CD4-positive, alpha-beta T cell (primary cell): Measurements from ENCODE around the gene NUP188. TPM values are rescaled to one million over a fixed set of nuclear protein-coding genes. Genes with fewer than 3 reads are reported as not detected.
A peak's percentile ranks its signal among the peaks of the same experiment; 100 is the strongest.

Source experiments
- ATAC-seq: fragments of 200-7000 bp; cut with Tn5 transposase; one replicate; pipeline ENCODE4 v1.10.0; 2022; ENCODE audit warnings: mild to moderate bottlenecking; ENCODE audit not compliant: poor library complexity
- CTCF ChIA-PET: fragments of 350-600 bp; sonication (Branson Sonifier 250); formaldehyde crosslinking; loops from one replicate; lab custom pipeline; 2021; ENCODE audit warnings: antibody characterized with exemption, inconsistent platforms; lab: Charles Lee
- POLR2A ChIA-PET: fragments of 350-600 bp; sonication (Branson Sonifier 250); formaldehyde crosslinking; loops from one replicate; lab custom pipeline; 2021; ENCODE audit warnings: antibody characterized with exemption, inconsistent platforms; lab: Charles Lee
- DNase-seq, 14 experiments: peaks; one replicate each; pipeline ENCODE4 v3.0.0-alpha.2; 2013 to 2020; ENCODE audit warnings: mixed read lengths in 2 of 14
- H3K27ac ChIP-seq, 2 donors: one replicate each; pipeline versions ENCODE4 v1.5.1 to v1.7.0; 2013; ENCODE audit warnings: low read length in 2 of 2, low read depth in 1 of 2, mild to moderate bottlenecking in 1 of 2
- H3K27me3 ChIP-seq, 2 experiments: 1 replicate in 1 of 2; 2 replicates in 1 of 2; pipeline versions ENCODE4 v1.6.1 to v1.7.0; 2013; ENCODE audit warnings: low read length in 2 of 2, control low read depth in 1 of 2, mild to moderate bottlenecking in 1 of 2, moderate library complexity in 1 of 2; ENCODE audit not compliant: insufficient read depth in 2 of 2, control insufficient read depth in 1 of 2
- H3K36me3 ChIP-seq: one replicate; pipeline ENCODE4 v1.6.1; 2013; ENCODE audit warnings: low read length, control low read depth; ENCODE audit not compliant: insufficient read depth
- H3K4me1 ChIP-seq: one replicate; pipeline ENCODE4 v1.6.1; 2013; ENCODE audit warnings: low read length, control low read depth; ENCODE audit not compliant: insufficient read depth
- H3K4me3 ChIP-seq: one replicate; pipeline ENCODE4 v1.5.1; 2013; ENCODE audit warnings: mild to moderate bottlenecking, low read length, moderate library complexity
- H3K9me3 ChIP-seq, 2 experiments: 1 replicate in 1 of 2; 2 replicates in 1 of 2; pipeline versions ENCODE4 v1.6.1 to v1.7.0; 2013; ENCODE audit warnings: low read length in 2 of 2, mild to moderate bottlenecking in 2 of 2, control low read depth in 1 of 2, moderate library complexity in 1 of 2; ENCODE audit not compliant: control insufficient read depth in 1 of 2, insufficient read depth in 1 of 2
- H3K27ac Mint-ChIP-seq: one replicate; pipeline ENCODE4 v1.8.0; 2020; ENCODE audit warnings: mixed read lengths
- H3K27me3 Mint-ChIP-seq: one replicate; pipeline ENCODE4 v1.8.0; 2021; ENCODE audit warnings: mixed read lengths
- H3K36me3 Mint-ChIP-seq: one replicate; pipeline ENCODE4 v1.8.0; 2021; ENCODE audit warnings: low read depth, mixed read lengths
- H3K4me1 Mint-ChIP-seq: one replicate; pipeline ENCODE4 v1.8.0; 2021; ENCODE audit warnings: low read depth, mixed read lengths
- H3K4me3 Mint-ChIP-seq: one replicate; pipeline ENCODE4 v1.8.0; 2020; ENCODE audit warnings: mild to moderate bottlenecking, mixed read lengths
- H3K9me3 Mint-ChIP-seq: one replicate; pipeline ENCODE4 v1.8.0; 2020; ENCODE audit warnings: mixed read lengths
- CTCF ChIP-seq: fragments of 200-600 bp; IDR thresholded peaks from one replicate; pipeline ENCODE4 v1.8.0; 2022; ENCODE audit warnings: antibody characterized with exemption, mild to moderate bottlenecking
- intact Hi-C, 2 experiments: fragments of 100-400 bp; cut with DNase I in 1 of 2; cut with micrococcal nuclease in 1 of 2; formaldehyde crosslinking; loops; one replicate each; pipeline versions ENCODE4 v1.15.1 to v1.9.0; 2023 to 2025; cut with DNase I, micrococcal nuclease
- total RNA-seq, 174 experiments: library from RNA in 2 of 174; stranded (reverse) in 2 of 174; gene quantifications; one replicate each; pipeline ENCODE4 v1.2.3 and lab custom pipeline; 2021 to 2026

The NUP188 gene
- total RNA-seq, 2 experiments from 2014 or later: 43.0 to 43.9 TPM

DNA sequence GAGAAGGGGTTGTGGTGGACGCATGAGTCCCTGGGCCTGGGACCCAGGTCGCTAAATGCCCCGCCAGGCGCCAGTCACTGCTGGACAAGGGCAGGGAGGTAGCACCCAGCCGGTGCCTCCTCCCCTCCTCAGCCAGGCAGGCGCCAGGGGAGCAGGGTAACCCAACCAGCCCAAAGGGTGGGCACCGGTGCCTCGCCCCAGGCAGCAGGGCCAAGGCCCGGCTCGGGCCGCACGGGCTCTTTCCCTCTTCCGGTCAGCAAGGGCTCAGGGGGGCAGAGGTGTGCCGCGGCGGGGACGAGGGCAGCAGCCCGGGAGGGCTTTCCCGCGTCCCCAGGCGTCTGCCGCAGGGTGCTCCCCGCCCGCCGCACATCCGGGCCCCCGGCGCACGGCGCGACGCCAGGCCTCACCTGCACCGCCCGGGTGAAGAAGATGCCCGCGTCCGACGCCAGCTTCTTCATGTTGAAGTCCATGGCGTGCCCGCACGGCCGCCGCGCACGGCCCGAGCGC, 80.2 kb downstream of the NUP188 start:
- intact Hi-C loops: loop anchor here in 1 of 2 experiments (1.0 to 5.0 kb wide), 6 partner anchors 9 to 750 kb away; partner anchors contain the start of genes CRAT, DOLK, DOLPP1 and GOLGA2
- Histone ChIP-seq H3K9me3 (no peaks in the 10 kb centered on the region), H3K4me3 (peak overlapping the region; percentile 78), H3K4me1 (peaks cover 36% of the 10 kb centered on the region), H3K36me3 (no peaks in the 10 kb centered on the region), H3K27me3 (no peaks in the 10 kb centered on the region), H3K27ac (peak overlapping the region; percentile 12 to 53)
- Mint-ChIP-seq H3K4me1 (peaks cover 30% of the 10 kb centered on the region), H3K9me3 (no peaks in the 10 kb centered on the region), H3K27me3 (no peaks in the 10 kb centered on the region), H3K27ac (peak overlapping the region; percentile 81), H3K4me3 (peak overlapping the region; percentile 87), H3K36me3 (no peaks in the 10 kb centered on the region)
- CTCF ChIA-PET: no interaction called here
- POLR2A ChIA-PET: interaction anchor here (0.7 to 2.3 kb wide), 11 partner anchors 8 to 752 kb away, joined by 3 to 20 read pairs (median 4); partner anchors contain the start of genes CRAT, DOLPP1, GOLGA2 and MIGA2
- peak; percentile 78 for ATAC-seq
- DNase-seq: peak; percentile 16 to 90 (median 75)
- TF ChIP-seq CTCF: no peak

DNA sequence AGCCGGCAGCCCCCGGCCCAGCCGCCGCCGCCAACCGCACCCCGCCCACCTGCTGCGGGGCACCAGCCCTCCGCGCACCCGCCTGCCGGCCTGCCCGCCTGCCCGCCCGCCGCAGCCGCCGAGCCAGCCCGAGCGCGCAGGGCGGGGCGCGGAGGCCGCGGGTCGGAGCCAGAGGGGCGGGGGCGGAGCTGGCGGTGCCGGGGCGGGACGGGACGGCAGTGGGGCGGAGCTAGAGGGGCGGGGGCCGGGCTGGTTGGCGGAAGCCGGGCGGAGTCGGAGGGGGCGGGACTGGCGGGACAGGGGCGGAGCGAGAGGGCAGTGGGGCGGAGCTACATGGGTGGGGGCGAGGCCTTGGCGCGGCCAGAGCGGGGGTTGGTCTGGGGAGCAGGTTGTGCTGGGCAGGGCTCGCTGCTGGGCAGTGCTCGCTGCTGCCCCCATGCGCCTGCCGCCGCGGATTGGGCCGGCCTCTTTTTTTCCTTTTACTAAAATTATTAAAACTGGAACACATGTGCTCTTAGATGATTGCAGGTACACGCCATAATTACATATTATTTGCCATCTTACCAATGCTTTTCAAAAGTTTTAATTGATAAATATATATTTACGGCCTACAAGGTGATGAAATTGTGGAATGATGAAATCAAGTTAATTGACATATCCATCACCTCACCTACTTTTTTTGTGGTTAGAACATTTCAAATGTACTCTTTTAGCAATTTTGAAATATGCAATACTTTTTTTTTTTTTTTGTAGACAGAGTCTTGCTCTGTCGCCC, 80.9 kb downstream of the NUP188 start, which contains the start of gene SH3GLB2:
SH3GLB2 (minus strand) TSS at position 140 of the 775 bp plus-strand sequence. CDS start 177 bp downstream, outside the sequence.
- H3K4me1 ChIP-seq: peaks cover 34% of the 10 kb centered on the region
- no peaks in the 10 kb centered on the region for H3K27me3 Mint-ChIP-seq
- TF ChIP-seq CTCF: no peak
- H3K27ac ChIP-seq: peak within 1 kb of the TSS; percentile 12 to 53
- peak within 1 kb of the TSS; percentile 87 for H3K4me3 Mint-ChIP-seq
- no peaks in the 10 kb centered on the region for H3K9me3 Mint-ChIP-seq
- intact Hi-C loops: loop anchor here in 1 of 2 experiments (1.0 to 5.0 kb wide), 5 partner anchors 8 to 751 kb away; partner anchors contain the start of genes CRAT, DOLPP1, GOLGA2 and MIGA2
- H3K27me3 ChIP-seq: no peaks in the 10 kb centered on the region
- H3K4me1 Mint-ChIP-seq: peaks cover 25% of the 10 kb centered on the region
- ATAC-seq (peak; percentile 84), DNase-seq (peak; percentile 88 to 98 (median 92))
- peak within 1 kb of the TSS; percentile 78 for H3K4me3 ChIP-seq
- H3K27ac Mint-ChIP-seq: peak within 1 kb of the TSS; percentile 81
- no peaks in the 10 kb centered on the region for H3K36me3 Mint-ChIP-seq
- H3K36me3 ChIP-seq: no peaks in the 10 kb centered on the region
- CTCF ChIA-PET: no interaction called here
- POLR2A ChIA-PET: interaction anchor here (0.7 to 2.3 kb wide), 14 partner anchors 8 to 778 kb away, joined by 3 to 20 read pairs (median 4); partner anchors contain the start of genes CRAT, DOLPP1, GOLGA2 and MIGA2
- H3K9me3 ChIP-seq: no peaks in the 10 kb centered on the region

DNA sequence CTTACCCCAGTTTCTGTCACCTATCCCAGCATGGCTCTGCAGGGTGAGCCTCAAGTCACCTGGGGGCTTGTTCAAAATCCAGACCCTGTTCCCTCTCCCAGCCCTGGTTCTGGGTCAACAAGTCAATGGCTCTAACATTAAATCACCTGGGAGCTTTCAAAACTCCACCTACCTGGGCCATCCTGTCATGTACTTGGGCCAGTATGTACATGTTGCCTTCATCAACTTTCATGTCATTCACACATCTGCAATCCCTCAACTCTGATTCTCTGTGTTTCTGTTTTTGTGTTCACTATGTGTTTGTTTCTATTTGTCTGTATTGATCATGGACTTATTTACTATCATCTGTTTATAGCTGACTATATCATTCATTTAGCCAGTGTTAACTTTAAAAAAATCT, 82.7 kb downstream of the NUP188 start:
- peaks cover 25% of the 10 kb centered on the region for H3K4me1 Mint-ChIP-seq
- Histone ChIP-seq H3K27ac (no peak overlapping the region), H3K36me3 (no peaks in the 10 kb centered on the region), H3K4me3 (no peak overlapping the region), H3K4me1 (peaks cover 29% of the 10 kb centered on the region), H3K9me3 (no peaks in the 10 kb centered on the region), H3K27me3 (no peaks in the 10 kb centered on the region)
- ChIA-PET POLR2A (no interaction called here), CTCF (no interaction called here)
- peak overlapping the region; percentile 70 for H3K4me3 Mint-ChIP-seq
- no peaks in the 10 kb centered on the region for H3K27me3 Mint-ChIP-seq
- no peaks in the 10 kb centered on the region for H3K9me3 Mint-ChIP-seq
- no peak for TF ChIP-seq CTCF
- DNase-seq (peak in 1 of 14 experiments; percentile 14), ATAC-seq (no peak)
- H3K27ac Mint-ChIP-seq: peak overlapping the region; percentile 45
- intact Hi-C loops: no loop called here
- H3K36me3 Mint-ChIP-seq: no peaks in the 10 kb centered on the region
